HG03571 (cell line): ENCODE measurements around the gene COL4A2.
"Not testable (repeated sequence)": the region's sequence is repeated elsewhere in the genome, so short reads cannot be mapped to it uniquely, and the experiment has no call there.

Experiments used
- ATAC-seq: cut with Tn5 transposase; IDR thresholded peaks from one replicate; pipeline ENCODE4 v1.9.1; 2021; ENCODE audit not compliant: unreplicated experiment

COL4A2 gene

GRCh38 chr13:110485604-110486003 is 178.5 kb downstream of the COL4A2 start:
- no peak for ATAC-seq

DNA sequence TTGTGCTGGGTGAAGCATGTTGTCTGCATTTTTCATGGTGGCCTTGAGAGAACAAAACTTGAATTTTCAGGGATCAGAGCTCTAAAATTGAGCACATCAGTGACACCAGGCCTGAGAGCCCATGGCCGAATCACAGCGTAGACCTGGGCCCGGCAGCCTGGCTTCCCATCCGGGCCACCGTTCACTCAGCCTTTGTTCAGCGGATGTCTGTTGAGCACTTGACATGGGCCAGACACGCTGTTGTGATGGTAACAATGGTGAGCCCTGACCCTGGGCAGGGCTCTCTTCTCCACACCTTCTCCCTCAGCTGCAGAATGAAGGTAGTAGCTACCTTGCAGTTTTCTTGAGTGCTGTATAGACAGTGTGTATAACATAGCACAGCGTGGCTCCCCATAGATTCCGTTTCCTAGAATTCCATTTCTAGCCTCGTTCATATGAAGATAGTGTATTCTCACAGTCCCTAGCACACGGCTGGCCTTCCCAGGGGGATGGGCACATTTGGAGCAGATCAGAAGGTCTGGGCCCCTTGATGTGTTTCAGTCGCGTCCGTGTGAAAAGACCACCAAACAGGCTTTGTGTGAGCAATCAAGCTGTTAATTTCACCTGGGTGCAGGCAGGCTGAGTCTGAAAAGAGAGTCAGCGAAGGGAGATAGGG is 179.1 kb downstream of the COL4A2 start:
- ATAC-seq = no peak

DNA sequence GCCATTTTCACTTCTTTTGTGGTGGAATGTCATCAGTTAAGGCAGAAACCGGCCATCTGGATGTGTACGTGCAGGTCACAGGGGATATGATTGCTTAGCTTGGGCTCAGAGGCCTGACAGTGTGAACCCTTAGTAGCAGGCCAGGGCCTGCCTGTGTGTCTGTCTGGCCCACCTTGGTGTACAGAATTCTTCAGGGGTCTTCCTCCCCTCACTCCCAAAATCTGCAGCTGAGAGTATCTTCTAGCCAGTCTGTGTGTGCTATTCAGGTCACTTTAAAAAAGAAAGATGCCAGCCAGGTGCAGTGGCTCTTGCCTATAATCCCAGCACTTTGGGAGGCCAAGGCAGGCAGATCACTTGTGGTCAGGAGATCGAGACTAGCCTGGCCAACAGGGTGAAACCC is 179.8 kb downstream of the COL4A2 start:
- not testable (repeated sequence) for ATAC-seq

- no peak for ATAC-seq
Measured at GRCh38 chr13:110490009-110490770, 183.1 kb downstream of the COL4A2 start.

DNA sequence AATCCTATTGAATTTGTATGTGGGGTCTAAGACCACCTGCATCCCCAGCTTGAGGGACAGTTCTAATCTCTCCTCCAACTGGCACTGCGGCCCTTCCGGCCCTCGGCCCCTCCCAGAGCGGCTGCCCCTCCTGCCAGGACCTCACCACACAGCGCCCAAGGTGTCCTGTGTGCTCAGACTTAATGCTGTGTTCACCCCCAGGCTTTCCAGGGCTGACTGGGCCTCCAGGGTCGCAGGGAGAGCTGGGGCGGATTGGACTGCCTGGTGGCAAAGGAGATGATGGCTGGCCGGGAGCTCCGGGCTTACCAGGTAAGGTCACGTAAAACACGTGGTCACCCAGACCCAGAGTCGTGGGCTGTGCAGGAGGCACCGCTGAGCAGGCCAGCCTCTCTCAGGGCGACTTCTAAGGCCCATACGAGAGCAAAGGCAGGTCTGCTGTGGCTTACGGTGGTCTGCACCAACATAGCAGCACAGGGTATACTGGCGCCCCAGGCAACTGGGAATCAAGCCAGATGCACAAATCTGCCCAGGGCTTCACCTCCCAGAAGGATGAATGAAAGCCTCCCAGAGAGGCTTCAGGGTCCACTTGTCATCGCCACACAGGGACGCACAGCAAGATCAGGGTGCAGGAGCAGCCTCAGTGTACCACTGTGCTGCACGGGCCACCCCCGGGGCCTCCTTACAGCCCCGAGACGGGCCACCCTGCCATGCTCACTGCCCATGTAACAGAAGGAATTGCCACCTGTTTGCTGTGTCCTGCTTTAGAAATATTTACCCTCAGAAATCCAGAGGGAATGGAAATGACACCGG is 185.0 kb downstream of the COL4A2 start:
- ATAC-seq = no peak

GRCh38 chr13:110492679-110493593 is 185.9 kb downstream of the COL4A2 start:
- ATAC-seq = no peak

GRCh38 chr13:110493613-110494012 is 186.5 kb downstream of the COL4A2 start:
- no peak for ATAC-seq

GRCh38 chr13:110495376-110495775 is 188.3 kb downstream of the COL4A2 start:
- ATAC-seq = no peak

DNA sequence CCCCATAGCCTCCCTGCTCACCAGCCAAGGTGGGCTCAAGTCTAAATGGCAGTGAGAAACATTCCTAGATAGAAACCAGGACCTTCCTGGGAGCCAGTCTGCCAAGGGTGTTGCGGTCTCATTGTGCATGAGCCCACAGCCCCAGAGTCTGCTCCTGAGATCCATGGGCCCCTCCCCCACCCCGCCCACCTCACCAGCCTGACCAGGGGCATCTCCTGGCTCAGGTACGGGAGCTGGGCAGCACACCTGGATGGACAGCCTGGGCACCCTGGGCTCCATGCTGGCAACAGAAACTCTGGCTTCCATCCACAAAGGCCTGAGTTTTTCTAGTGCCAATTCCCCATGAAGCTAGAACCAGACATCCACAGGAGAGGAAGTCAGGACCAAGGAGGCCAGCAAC is 188.8 kb downstream of the COL4A2 start:
- no peak for ATAC-seq

DNA sequence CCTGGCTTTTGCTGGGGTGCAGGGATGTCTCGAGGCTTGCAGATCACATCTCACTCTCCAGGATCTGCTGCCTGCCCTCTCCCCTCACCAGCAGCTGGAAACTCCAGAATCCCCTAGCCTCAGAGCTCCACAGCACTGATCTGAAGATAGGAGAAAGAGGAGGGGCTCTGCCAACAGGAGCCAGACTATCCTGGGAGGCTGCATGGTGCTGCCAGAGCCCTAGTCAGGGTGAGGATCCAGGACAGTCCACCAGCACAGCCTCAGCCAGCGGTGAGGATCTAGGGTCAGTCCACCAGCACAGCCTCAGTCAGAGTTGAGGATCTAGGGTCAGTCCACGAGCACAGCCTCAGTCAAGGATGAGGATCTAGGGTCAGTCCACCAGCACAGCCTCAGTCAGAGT is 189.2 kb downstream of the COL4A2 start:
- ATAC-seq = no peak

DNA sequence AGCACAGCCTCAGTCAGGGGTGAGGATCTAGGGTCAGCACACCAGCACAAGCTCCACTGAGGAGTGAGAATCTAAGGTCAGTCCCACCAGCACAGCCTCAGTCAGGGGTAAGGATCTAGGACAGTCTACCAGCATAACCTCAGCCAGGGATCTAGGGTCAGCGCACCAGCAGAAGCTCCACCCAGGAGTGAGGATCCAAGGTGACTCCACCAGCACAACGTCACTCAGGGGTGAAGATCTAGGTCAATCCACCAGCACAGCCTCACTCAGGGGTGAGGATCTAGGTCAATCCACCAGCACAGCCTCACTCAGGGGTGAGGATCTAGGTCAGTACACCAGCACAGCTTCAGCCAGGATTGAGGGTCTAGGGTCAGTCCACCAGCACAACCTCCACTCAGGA is 189.9 kb downstream of the COL4A2 start:
- ATAC-seq = no peak

DNA sequence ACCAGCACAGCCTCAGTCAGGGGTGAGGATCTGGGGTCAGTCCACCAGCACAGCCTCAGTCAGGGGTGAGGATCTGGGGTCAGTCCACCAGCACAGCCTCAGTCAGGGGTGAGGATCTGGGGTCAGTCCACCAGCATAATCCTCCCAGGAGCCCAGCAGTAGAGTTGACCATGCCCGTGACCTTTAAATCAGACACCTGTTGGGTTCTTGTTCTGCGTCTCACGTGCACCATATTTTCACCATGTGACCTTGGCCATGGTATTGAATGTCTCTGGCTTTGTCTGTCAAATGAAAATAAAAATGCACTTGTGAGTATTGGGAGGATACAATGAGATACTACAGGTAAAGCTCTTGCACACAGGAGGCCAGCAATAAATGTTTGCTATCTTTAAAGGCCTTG is 190.8 kb downstream of the COL4A2 start:
- not testable (repeated sequence) for ATAC-seq

DNA sequence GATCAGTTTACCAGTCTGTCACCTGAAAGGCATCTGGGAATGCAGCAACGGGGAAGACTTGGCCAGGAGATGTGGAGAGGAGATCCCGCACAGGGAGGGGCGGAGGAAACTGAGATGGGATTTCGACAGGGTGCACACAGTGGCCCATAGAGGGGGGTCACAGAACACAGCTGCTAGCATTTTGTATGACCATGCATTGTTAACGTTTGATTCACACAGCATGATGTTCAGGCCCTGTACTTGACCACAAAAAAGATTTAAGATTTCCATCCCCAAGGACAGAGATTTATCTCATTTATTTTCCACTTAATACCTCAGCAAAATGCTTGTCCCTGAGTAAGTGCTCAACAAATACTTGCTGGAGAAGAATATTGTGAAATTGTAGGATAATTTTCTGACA is 191.2 kb downstream of the COL4A2 start:
- no peak for ATAC-seq

- no peak for ATAC-seq
Measured at GRCh38 chr13:110498765-110499164, 191.7 kb downstream of the COL4A2 start.

DNA sequence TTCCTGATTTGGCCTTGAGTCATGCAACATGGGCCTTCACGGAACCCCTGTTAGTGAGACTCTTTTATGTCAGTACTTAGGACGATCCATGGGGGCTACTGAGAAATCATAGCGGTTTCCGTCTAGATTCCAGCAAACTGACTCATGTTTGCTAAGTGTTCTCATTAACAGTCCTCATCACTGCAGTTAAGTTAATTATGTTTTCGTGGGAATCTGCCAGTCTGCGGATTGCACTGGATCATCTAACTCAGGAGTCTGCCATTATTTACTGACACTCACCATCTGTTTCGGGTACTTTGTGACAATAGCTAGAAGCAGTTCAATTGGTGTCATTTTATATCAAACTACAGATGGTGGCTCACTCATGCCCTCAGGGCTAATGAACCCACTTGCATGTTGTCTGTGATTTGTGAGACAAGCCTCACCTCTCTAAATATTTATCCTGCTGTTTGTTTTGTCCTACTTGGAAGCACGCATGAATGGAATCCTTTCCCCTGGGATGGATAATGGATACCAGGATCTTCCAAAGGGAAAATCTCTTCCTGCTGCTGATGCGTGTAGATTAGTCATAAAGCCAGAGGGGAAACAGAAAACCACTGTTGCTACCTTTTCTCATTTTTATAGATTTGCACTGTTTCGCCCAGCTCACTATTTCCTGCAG is 192.7 kb downstream of the COL4A2 start:
- ATAC-seq = no peak

DNA sequence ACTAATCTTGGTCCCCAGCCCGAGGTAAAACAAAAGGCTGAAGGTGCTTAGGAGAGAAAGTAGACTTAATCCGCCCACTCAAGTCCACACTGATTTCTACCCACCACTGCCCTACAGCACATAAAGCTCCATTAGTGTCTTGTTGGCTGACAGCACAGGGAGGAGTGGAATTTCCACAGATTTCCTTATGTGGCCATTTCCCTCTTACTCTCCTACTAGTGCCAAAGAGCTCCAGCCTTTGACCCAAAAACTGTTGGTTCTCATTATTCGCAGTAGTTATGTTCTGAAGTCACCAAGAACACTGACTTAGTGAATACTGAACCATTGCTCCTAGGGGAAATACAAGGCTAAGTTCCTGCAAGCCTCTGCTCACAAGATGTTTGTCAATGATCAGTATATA is 193.3 kb downstream of the COL4A2 start:
- no peak for ATAC-seq

DNA sequence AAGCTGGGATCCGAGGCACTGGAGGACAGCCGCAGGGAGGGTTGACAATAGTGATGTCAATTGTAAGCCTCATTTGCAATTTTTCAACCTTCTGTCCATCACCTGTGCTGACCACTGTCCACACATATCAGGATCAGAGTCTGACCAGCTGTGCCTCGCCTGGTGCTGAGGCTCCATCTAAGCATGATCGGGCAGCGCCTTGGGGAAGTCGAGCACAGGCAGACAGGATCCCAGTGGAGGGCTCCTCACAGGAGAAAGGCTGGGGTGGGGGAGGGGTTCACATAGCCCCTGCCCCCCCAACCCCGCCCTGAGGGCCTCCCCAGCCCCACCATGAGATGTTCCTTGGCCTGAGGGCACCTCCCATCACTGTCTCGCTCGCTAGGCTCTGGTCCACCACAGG is 194.1 kb downstream of the COL4A2 start:
- ATAC-seq = no peak

DNA sequence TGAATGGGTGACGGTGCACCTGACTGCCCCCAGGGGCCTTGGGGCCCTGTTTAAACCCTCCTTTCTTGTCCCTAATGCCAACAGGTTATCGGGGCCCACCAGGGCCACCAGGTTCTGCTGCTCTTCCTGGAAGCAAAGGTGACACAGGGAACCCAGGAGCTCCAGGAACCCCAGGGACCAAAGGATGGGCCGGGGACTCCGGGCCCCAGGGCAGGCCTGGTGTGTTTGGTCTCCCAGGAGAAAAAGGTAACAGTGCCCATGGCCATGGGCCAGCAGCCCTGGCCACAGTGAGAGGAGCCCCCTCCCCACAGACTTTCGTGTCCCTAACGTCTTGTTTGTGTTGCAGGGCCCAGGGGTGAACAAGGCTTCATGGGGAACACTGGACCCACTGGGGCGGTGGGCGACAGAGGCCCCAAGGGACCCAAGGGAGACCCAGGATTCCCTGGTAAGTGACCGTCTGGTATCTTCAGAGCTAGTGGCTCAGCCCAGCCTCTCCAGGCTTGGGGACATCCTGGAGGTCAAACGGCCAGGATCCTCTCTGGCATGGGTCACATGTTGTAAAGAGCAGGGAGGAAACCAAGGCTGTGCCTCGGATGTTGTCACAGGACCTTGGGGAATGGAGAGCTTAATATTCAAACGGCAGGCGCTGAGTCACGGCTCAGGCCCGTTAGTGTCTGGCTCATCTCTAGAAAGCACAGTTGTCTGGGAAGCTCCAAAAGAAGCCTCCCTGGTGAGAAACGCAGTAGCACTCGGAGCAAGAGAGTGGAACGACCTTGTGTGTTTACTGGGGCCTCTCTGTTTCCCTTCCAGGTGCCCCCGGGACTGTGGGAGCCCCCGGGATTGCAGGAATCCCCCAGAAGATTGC is 196.2 kb downstream of the COL4A2 start:
- no peak for ATAC-seq

DNA sequence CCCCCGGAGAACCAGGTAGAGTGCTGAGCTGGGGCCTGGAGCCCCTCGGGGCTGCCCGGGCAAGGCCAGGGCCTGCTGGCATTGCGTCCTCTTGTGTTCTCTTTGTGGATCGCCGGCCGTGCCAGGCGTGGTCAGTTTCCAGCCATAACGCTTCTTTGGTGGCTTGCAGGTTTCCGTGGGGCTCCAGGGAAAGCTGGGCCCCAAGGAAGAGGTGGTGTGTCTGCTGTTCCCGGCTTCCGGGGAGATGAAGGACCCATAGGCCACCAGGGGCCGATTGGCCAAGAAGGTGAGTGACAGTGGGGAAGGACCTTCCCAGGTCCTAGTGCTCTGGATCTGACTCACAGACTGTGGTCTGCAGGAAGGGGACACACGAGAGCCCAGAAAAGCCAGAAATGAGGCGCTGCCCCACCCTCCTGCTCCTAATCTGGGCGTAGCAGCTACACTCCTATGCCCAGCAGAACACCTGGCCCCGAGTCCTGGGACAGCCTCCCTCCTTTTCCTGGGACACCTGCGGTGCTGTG is 197.0 kb downstream of the COL4A2 start:
- ATAC-seq = no peak
